Calu3 (cell line): Measurements from ENCODE around the gene CHD3. TPM values are rescaled to one million over a fixed set of nuclear protein-coding genes. Genes with fewer than 3 reads are reported as not detected.

Source experiments
- BruUV-seq: library from RNA; stranded (reverse); fragments of 400-500 nt; replicated peaks from 2 replicates; lab custom pipeline; 2021; lab: Mats Ljungman, UMichigan
- CTCF ChIA-PET: fragments of 300-600 bp; sonication (Branson Sonifier 250); formaldehyde crosslinking; loops from one replicate; lab custom pipeline; 2022; ENCODE audit warnings: antibody characterized with exemption; lab: Charles Lee
- DNase-seq: peaks from one replicate; pipeline ENCODE4 v3.0.0; 2022
- H3K27ac Mint-ChIP-seq: one replicate; pipeline ENCODE4 v1.8.0; 2022; ENCODE audit warnings: mixed read lengths; ENCODE audit not compliant: unreplicated experiment
- H3K27me3 Mint-ChIP-seq: one replicate; pipeline ENCODE4 v1.8.0; 2022; ENCODE audit warnings: mixed read lengths; ENCODE audit not compliant: unreplicated experiment
- H3K36me3 Mint-ChIP-seq: one replicate; pipeline ENCODE4 v1.8.0; 2022; ENCODE audit warnings: mild to moderate bottlenecking, moderate library complexity, mixed read lengths; ENCODE audit not compliant: insufficient read depth, unreplicated experiment
- H3K4me1 Mint-ChIP-seq: one replicate; pipeline ENCODE4 v1.8.0; 2022; ENCODE audit warnings: mild to moderate bottlenecking, low read depth, mixed read lengths; ENCODE audit not compliant: unreplicated experiment
- H3K4me3 Mint-ChIP-seq: one replicate; pipeline ENCODE4 v1.8.0; 2022; ENCODE audit warnings: mild to moderate bottlenecking, low read depth, moderate library complexity, mixed read lengths; ENCODE audit not compliant: unreplicated experiment
- H3K9me3 Mint-ChIP-seq: one replicate; pipeline ENCODE4 v1.8.0; 2022; ENCODE audit warnings: low read depth, mixed read lengths; ENCODE audit not compliant: unreplicated experiment
- CTCF ChIP-seq: fragments of 200-600 bp; IDR thresholded peaks from one replicate; pipeline ENCODE4 v1.8.0; 2022; ENCODE audit warnings: antibody characterized with exemption; ENCODE audit not compliant: unreplicated experiment
- intact Hi-C: fragments of 100-400 bp; cut with micrococcal nuclease; formaldehyde crosslinking; loops from one replicate; pipeline ENCODE4 v1.10.0; 2022; ENCODE audit not compliant: unreplicated experiment
- total RNA-seq: library from RNA; stranded (reverse); gene quantifications from 2 replicates; pipeline ENCODE4 v1.2.3, GENCODE V29; 2022

CHD3 gene
- total RNA-seq, 1 experiment from 2014 or later = 116 TPM

DNA sequence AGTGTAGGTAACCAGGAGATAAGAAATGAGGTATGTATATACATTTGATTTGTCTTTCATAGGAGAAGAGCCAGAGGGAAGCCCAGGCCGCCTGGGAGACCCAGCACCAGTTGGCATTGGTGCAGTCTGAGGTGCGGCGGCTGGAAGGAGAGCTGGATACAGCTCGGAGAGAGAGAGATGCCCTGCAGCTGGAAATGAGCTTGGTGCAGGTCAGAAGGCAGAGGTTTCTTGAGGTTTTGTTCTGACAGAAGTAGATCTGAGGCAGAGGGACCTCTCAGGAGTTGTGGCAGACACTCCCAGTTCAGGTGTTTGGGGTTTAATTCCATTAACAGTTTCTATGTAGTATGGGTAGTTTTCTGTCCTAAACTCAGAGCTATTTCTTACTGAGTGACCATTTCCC, 51.4 kb downstream of the CHD3 start:
- no TSS peak for BruUV-seq
- H3K27ac Mint-ChIP-seq = no peak overlapping the region
- no peak for DNase-seq
- CTCF ChIA-PET = no interaction called here
- H3K4me1 Mint-ChIP-seq = no peaks in the 10 kb centered on the region
- H3K9me3 Mint-ChIP-seq = no peaks in the 10 kb centered on the region
- no peak for TF ChIP-seq CTCF
- H3K4me3 Mint-ChIP-seq = no peak overlapping the region
- intact Hi-C loops = no loop called here
- no peaks in the 10 kb centered on the region for H3K27me3 Mint-ChIP-seq
- peaks cover 28% of the 10 kb centered on the region for H3K36me3 Mint-ChIP-seq

GRCh38 chr17:7940743-7941142, 52.2 kb downstream of the CHD3 start:
- Mint-ChIP-seq H3K4me1 (no peaks in the 10 kb centered on the region), H3K4me3 (no peak overlapping the region), H3K27ac (no peak overlapping the region), H3K27me3 (no peaks in the 10 kb centered on the region), H3K36me3 (peaks cover 21% of the 10 kb centered on the region), H3K9me3 (no peaks in the 10 kb centered on the region)
- no peak for DNase-seq
- intact Hi-C loops = no loop called here
- no peak for TF ChIP-seq CTCF
- no TSS peak for BruUV-seq
- CTCF ChIA-PET = no interaction called here

GRCh38 chr17:7943291-7943690, 54.7 kb downstream of the CHD3 start:
- TF ChIP-seq CTCF = no peak
- no peak for DNase-seq
- intact Hi-C loops = no loop called here
- CTCF ChIA-PET = no interaction called here
- H3K27me3 Mint-ChIP-seq = no peaks in the 10 kb centered on the region
- no peak overlapping the region for H3K27ac Mint-ChIP-seq
- no peaks in the 10 kb centered on the region for H3K9me3 Mint-ChIP-seq
- no TSS peak for BruUV-seq
- H3K4me1 Mint-ChIP-seq = no peaks in the 10 kb centered on the region
- H3K4me3 Mint-ChIP-seq = no peak overlapping the region
- peaks cover 23% of the 10 kb centered on the region for H3K36me3 Mint-ChIP-seq

GRCh38 chr17:7944326-7944725, 55.7 kb downstream of the CHD3 start:
- Mint-ChIP-seq H3K27me3 (no peaks in the 10 kb centered on the region), H3K36me3 (peaks cover 25% of the 10 kb centered on the region), H3K27ac (no peak overlapping the region), H3K4me3 (no peak overlapping the region), H3K4me1 (no peaks in the 10 kb centered on the region), H3K9me3 (no peaks in the 10 kb centered on the region)
- no peak for DNase-seq
- no TSS peak for BruUV-seq
- intact Hi-C loops = no loop called here
- no peak for TF ChIP-seq CTCF
- CTCF ChIA-PET = interaction anchor here (0.6 kb wide), 1 partner anchor 89 kb away, joined by 6 read pairs; no protein-coding TSS in a partner anchor
